Mononuclear cell (primary cell): ENCODE results near the gene CIC. TPM values are rescaled to one million over a fixed set of nuclear protein-coding genes. Genes with fewer than 3 reads are reported as not detected.

Source experiments
- H3K27me3 ChIP-seq: 2 replicates; pipeline ENCODE4 v1.6.0; 2011; ENCODE audit warnings: low read length, control low read depth; ENCODE audit not compliant: insufficient read depth
- H3K4me1 ChIP-seq: 2 replicates; pipeline ENCODE4 v1.5.1; 2011; ENCODE audit warnings: mild to moderate bottlenecking, low read length, control low read depth; ENCODE audit not compliant: insufficient read depth
- H3K4me3 ChIP-seq: 2 replicates; pipeline ENCODE4 v1.5.1; 2011; ENCODE audit warnings: mild to moderate bottlenecking, low read length, moderate library complexity
- H3K9me3 ChIP-seq: 2 replicates; pipeline ENCODE4 v1.5.1; 2011; ENCODE audit warnings: low read depth, mild to moderate bottlenecking, control low read depth, low read length
- total RNA-seq: library from RNA; depleted of rRNA; stranded (reverse); fragments of >200 nt; gene quantifications from one replicate; pipeline ENCODE4 v1.2.3, GENCODE V29; 2012

CIC gene
- total RNA-seq, 1 donor: 36.0 TPM

- Histone ChIP-seq H3K4me1 (peaks cover 5% of the 10 kb centered on the region), H3K4me3 (no peak overlapping the region), H3K9me3 (no peaks in the 10 kb centered on the region), H3K27me3 (no peaks in the 10 kb centered on the region)
Measured at GRCh38 chr19:42235181-42235580, 33.9 kb upstream of the CIC start.

- H3K4me3 ChIP-seq: no peak overlapping the region
- peaks cover 36% of the 10 kb centered on the region for H3K4me1 ChIP-seq
- H3K9me3 ChIP-seq: no peaks in the 10 kb centered on the region
Measured at GRCh38 chr19:42239544-42240220, 29.4 kb upstream of the CIC start.

GRCh38 chr19:42241279-42241678, 27.8 kb upstream of the CIC start:
- Histone ChIP-seq H3K4me1 (peaks cover 42% of the 10 kb centered on the region), H3K27me3 (no peaks in the 10 kb centered on the region)

More at GRCh38 chr19:42239544-42240220, 29.4 kb upstream of the CIC start:
- H3K27me3 ChIP-seq: no peaks in the 10 kb centered on the region

GRCh38 chr19:42242069-42242511, 27.0 kb upstream of the CIC start:
- Histone ChIP-seq H3K4me3 (peak overlapping the region; percentile 56), H3K4me1 (peaks cover 42% of the 10 kb centered on the region)

More at GRCh38 chr19:42241279-42241678, 27.8 kb upstream of the CIC start:
- H3K4me3 ChIP-seq: peak overlapping the region; percentile 56
- no peaks in the 10 kb centered on the region for H3K9me3 ChIP-seq

GRCh38 chr19:42242512-42243409, 26.3 kb upstream of the CIC start, which contains the start of gene GSK3A:
Gene GSK3A, minus strand, starts transcription at chr19:42242602. Its CDS starts 137 bp downstream, at chr19:42242465.
- Histone ChIP-seq H3K27me3 (no peaks in the 10 kb centered on the region), H3K4me1 (peaks cover 42% of the 10 kb centered on the region), H3K9me3 (no peaks in the 10 kb centered on the region), H3K4me3 (peak within 1 kb of the TSS; percentile 56)

More at GRCh38 chr19:42242069-42242511, 27.0 kb upstream of the CIC start:
- H3K9me3 ChIP-seq: no peaks in the 10 kb centered on the region
- no peaks in the 10 kb centered on the region for H3K27me3 ChIP-seq

GRCh38 chr19:42244347-42245220, 24.5 kb upstream of the CIC start:
- Histone ChIP-seq H3K4me1 (peaks cover 42% of the 10 kb centered on the region), H3K4me3 (peak overlapping the region; percentile 56), H3K27me3 (no peaks in the 10 kb centered on the region), H3K9me3 (no peaks in the 10 kb centered on the region)

GRCh38 chr19:42245231-42245630, 23.8 kb upstream of the CIC start:
- no peaks in the 10 kb centered on the region for H3K9me3 ChIP-seq
- H3K27me3 ChIP-seq: no peaks in the 10 kb centered on the region
- H3K4me1 ChIP-seq: peaks cover 37% of the 10 kb centered on the region
- no peak overlapping the region for H3K4me3 ChIP-seq

GRCh38 chr19:42246143-42246921, 22.7 kb upstream of the CIC start:
- no peaks in the 10 kb centered on the region for H3K27me3 ChIP-seq
- H3K4me1 ChIP-seq: peaks cover 35% of the 10 kb centered on the region
- H3K9me3 ChIP-seq: no peaks in the 10 kb centered on the region
- no peak overlapping the region for H3K4me3 ChIP-seq

GRCh38 chr19:42246922-42247639, 22.0 kb upstream of the CIC start:
- no peak overlapping the region for H3K4me3 ChIP-seq
- H3K9me3 ChIP-seq: no peaks in the 10 kb centered on the region
- H3K27me3 ChIP-seq: no peaks in the 10 kb centered on the region
- H3K4me1 ChIP-seq: peaks cover 36% of the 10 kb centered on the region

- Histone ChIP-seq H3K9me3 (no peaks in the 10 kb centered on the region), H3K27me3 (no peaks in the 10 kb centered on the region), H3K4me3 (no peak overlapping the region), H3K4me1 (peaks cover 42% of the 10 kb centered on the region)
Measured at GRCh38 chr19:42247640-42248199, 21.3 kb upstream of the CIC start.

- Histone ChIP-seq H3K4me1 (peaks cover 44% of the 10 kb centered on the region), H3K4me3 (no peak overlapping the region), H3K9me3 (no peaks in the 10 kb centered on the region), H3K27me3 (no peaks in the 10 kb centered on the region)
Measured at GRCh38 chr19:42248270-42249148, 20.5 kb upstream of the CIC start.

- H3K27me3 ChIP-seq: no peaks in the 10 kb centered on the region
- peaks cover 36% of the 10 kb centered on the region for H3K4me1 ChIP-seq
- H3K9me3 ChIP-seq: no peaks in the 10 kb centered on the region
- H3K4me3 ChIP-seq: no peak overlapping the region
Measured at GRCh38 chr19:42249149-42249750, 19.8 kb upstream of the CIC start.
